HFFc6 (cell line): Measurements from ENCODE around the gene ANXA3. TPM values are rescaled to one million over a fixed set of nuclear protein-coding genes. Genes with fewer than 3 reads are reported as not detected.

Source experiments
- DNase-seq: peaks from one replicate; pipeline ENCODE4 v3.0.0-alpha.2; 2018
- H3K27ac Mint-ChIP-seq: 2 replicates; pipeline ENCODE4 v1.8.0; 2020; ENCODE audit warnings: mild to moderate bottlenecking, mixed read lengths
- H3K27me3 Mint-ChIP-seq: 2 replicates; pipeline ENCODE4 v1.8.0; 2021; ENCODE audit warnings: mild to moderate bottlenecking, moderate library complexity, mixed read lengths; ENCODE audit not compliant: insufficient read depth
- H3K36me3 Mint-ChIP-seq: 2 replicates; pipeline ENCODE4 v1.8.0; 2021; ENCODE audit warnings: low read depth, mixed read lengths
- H3K4me1 Mint-ChIP-seq: 2 replicates; pipeline ENCODE4 v1.8.0; 2020; ENCODE audit warnings: low read depth, mixed read lengths
- H3K4me3 Mint-ChIP-seq: 2 replicates; pipeline ENCODE4 v1.8.0; 2020; ENCODE audit warnings: mild to moderate bottlenecking, moderate library complexity, mixed read lengths
- H3K9me3 Mint-ChIP-seq: 2 replicates; pipeline ENCODE4 v1.8.0; 2020; ENCODE audit warnings: mild to moderate bottlenecking, mixed read lengths
- CTCF ChIP-seq: fragments of 200-600 bp; sonication (generic); IDR thresholded peaks from 2 replicates; pipeline ENCODE4 v1.5.0; 2021; ENCODE audit warnings: antibody characterized with exemption, mild to moderate bottlenecking
- total RNA-seq, 6 experiments: library from RNA; stranded (reverse); fragmentation: NEBNext Ultra II Directional; extraction: Animal tissue kit (Norgen Biotek cat#: 25700); gene quantifications; 2 replicates in 1 of 6; 3 replicates in 5 of 6; pipeline ENCODE4 v1.2.3, GENCODE V29; 2021

Gene ANXA3
- total RNA-seq, 6 experiments from 2014 or later = 1.5 to 3.0 (median 1.6) TPM

DNA sequence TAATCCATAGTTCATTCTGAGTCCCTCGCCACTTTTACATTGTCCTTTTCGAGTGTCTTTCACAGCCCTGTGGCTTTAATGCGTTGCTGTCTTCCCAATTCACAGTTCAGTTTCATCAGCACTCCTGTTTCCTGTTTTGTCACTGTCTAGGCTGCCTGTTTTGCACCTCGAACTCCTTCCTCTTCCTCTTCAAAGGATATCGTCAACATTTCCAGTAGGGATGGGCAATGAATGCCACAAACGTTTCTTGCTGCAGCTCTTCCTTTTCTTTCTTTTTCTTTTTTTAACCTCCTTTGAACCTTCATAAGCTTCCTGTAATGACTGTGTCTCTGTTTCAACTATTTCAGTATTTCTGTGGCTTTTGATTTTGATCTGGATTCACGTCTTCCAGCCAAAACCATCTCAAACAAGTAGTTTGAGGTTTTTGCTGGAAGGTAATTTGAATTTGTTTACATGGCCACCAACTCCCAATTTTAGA is 105.4 kb downstream of the ANXA3 start:
- Mint-ChIP-seq H3K27ac (peak overlapping the region; percentile 70; the same call in 1 of the 2 replicates), H3K27me3 (no peaks in the 10 kb centered on the region), H3K4me3 (peak overlapping the region; percentile 28; the same call in 1 of the 2 replicates), H3K4me1 (peaks cover 86% of the 10 kb centered on the region), H3K36me3 (no peaks in the 10 kb centered on the region), H3K9me3 (no peaks in the 10 kb centered on the region)
- no peak for TF ChIP-seq CTCF
- no peak for DNase-seq

- no peaks in the 10 kb centered on the region for H3K9me3 Mint-ChIP-seq
- no peak overlapping the region for H3K4me3 Mint-ChIP-seq
- no peaks in the 10 kb centered on the region for H3K36me3 Mint-ChIP-seq
- peaks cover 80% of the 10 kb centered on the region for H3K4me1 Mint-ChIP-seq
- TF ChIP-seq CTCF = no peak
- no peak for DNase-seq
- peak overlapping the region; percentile 34; the same call in 1 of the 2 replicates for H3K27ac Mint-ChIP-seq
- H3K27me3 Mint-ChIP-seq = no peaks in the 10 kb centered on the region
Observed at GRCh38 chr4:78659264-78659663, 107.7 kb downstream of the ANXA3 start.

DNA sequence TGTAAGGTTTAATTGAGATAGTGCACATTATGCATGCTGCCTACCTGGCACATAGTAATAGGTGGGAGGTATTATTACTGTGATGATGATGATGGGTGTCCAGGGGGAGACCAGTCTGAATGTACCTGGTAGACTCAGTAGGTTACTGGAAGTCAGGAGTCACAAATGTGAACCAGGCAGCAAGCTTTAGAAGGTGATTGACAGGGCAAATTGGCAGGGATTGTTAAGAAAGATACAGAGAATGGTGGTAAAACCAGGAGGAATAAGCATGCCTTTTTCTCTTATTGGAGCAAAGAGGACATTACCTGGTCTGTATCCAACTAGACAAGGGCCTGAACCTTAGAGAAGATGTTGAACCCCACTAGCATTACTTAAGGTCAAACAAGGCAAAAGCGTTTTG is 108.1 kb downstream of the ANXA3 start:
- TF ChIP-seq CTCF = no peak
- Mint-ChIP-seq H3K27ac (no peak overlapping the region), H3K9me3 (no peaks in the 10 kb centered on the region), H3K4me3 (no peak overlapping the region), H3K36me3 (no peaks in the 10 kb centered on the region), H3K4me1 (peaks cover 76% of the 10 kb centered on the region), H3K27me3 (no peaks in the 10 kb centered on the region)
- DNase-seq = no peak

Other genes with a start within 250 kb of the ANXA3 start
- gene BMP2K, start 224.6 kb downstream of the ANXA3 start, total RNA-seq = 10 to 100 TPM; 32.3 to 53.5 (median 43.0) TPM